HepG2 (cell line): Measurements from ENCODE around the gene CNP. TPM values are rescaled to one million over a fixed set of nuclear protein-coding genes. Genes with fewer than 3 reads are reported as not detected.

Source experiments
- BRD4 ChIP-seq: sonication (generic); formaldehyde crosslinking; IDR thresholded peaks from 2 replicates; pipeline ENCODE4 v1.4.0; 2020; ENCODE audit warnings: missing genetic modification reagents
- CREM ChIP-seq, 2 experiments: sonication (generic) in 1 of 2; formaldehyde crosslinking in 1 of 2; IDR thresholded peaks; 2 replicates each; pipeline versions ENCODE4 v1.4.0 to v1.6.1; 2016 to 2020; ENCODE audit warnings: antibody characterized with exemption in 1 of 2, mild to moderate bottlenecking in 1 of 2, missing genetic modification reagents in 1 of 2
- EZH2 ChIP-seq: conservative IDR thresholded peaks from 2 replicates; pipeline ENCODE4 v1.6.1; 2012; ENCODE audit warnings: mild to moderate bottlenecking, low read depth, low read length, moderate library complexity
- FOXA1 ChIP-seq, 2 experiments: fragments of 450-650 bp in 1 of 2; sonication (generic) in 1 of 2; formaldehyde crosslinking in 1 of 2; IDR thresholded peaks; 2 replicates each; pipeline versions ENCODE4 v1.4.0 to v1.6.1; 2016 to 2020; ENCODE audit warnings: missing genetic modification reagents in 1 of 2
- JUNB ChIP-seq: sonication (generic); formaldehyde crosslinking; IDR thresholded peaks from 2 replicates; pipeline ENCODE4 v1.8.0; 2022; ENCODE audit warnings: missing genetic modification reagents, mild to moderate bottlenecking, borderline replicate concordance
- MTF2 ChIP-seq: sonication (generic); formaldehyde crosslinking; IDR thresholded peaks from 2 replicates; pipeline ENCODE4 v1.5.0; 2020; ENCODE audit warnings: missing genetic modification reagents, borderline replicate concordance
- ZMAT3 ChIP-seq: sonication (generic); formaldehyde crosslinking; conservative IDR thresholded peaks from 2 replicates; pipeline ENCODE4 v1.7.0; 2021; ENCODE audit warnings: missing genetic modification reagents
- ZNF138 ChIP-seq: sonication (generic); formaldehyde crosslinking; IDR thresholded peaks from 2 replicates; pipeline ENCODE4 v1.5.0; 2020; ENCODE audit warnings: mild to moderate bottlenecking, low read depth, missing genetic modification reagents
- ZNF256 ChIP-seq: sonication (generic); formaldehyde crosslinking; conservative IDR thresholded peaks from 2 replicates; pipeline ENCODE4 v1.4.0; 2020; ENCODE audit warnings: missing genetic modification reagents
- ZNF572 ChIP-seq: sonication (generic); formaldehyde crosslinking; IDR thresholded peaks from 2 replicates; pipeline ENCODE4 v1.5.1; 2020; ENCODE audit warnings: mild to moderate bottlenecking, missing genetic modification reagents
- ZNF781 ChIP-seq: sonication (generic); formaldehyde crosslinking; IDR thresholded peaks from 2 replicates; pipeline ENCODE4 v1.5.1; 2020; ENCODE audit warnings: borderline replicate concordance, mild to moderate bottlenecking, missing genetic modification reagents; ENCODE audit errors: not compliant biosample characterization
- ZNF891 ChIP-seq: sonication (generic); formaldehyde crosslinking; IDR thresholded peaks from 2 replicates; pipeline ENCODE4 v1.5.0; 2020; ENCODE audit warnings: mild to moderate bottlenecking, missing genetic modification reagents
- polyA plus RNA-seq, 8 experiments: library from polyadenylated mRNA; depleted of rRNA in 3 of 8; stranded (reverse) in 7 of 8; unstranded in 1 of 8; fragments of >200 nt; fragmentation: Illumina TruSeq in 4 of 8; extraction: Trizol in 4 of 8; gene quantifications; 2 replicates each; pipeline versions ENCODE4 v1.2.1 to v1.2.3, GENCODE V29; 2011 to 2016; ENCODE audit warnings: low read depth in 4 of 8, missing spikeins in 1 of 8, mixed read lengths in 1 of 8; ENCODE audit not compliant: insufficient read depth in 1 of 8
- total RNA-seq, 5 experiments: library from RNA; depleted of rRNA; stranded (reverse); fragments of >200 nt; fragmentation: Illumina TruSeq; extraction: Trizol; gene quantifications; 2 replicates each; pipeline ENCODE4 v1.2.3, GENCODE V29; 2016; ENCODE audit warnings: low read depth in 1 of 5
- TF ChIP-seq, protein P1 (sequence below): IDR thresholded peaks from 2 replicates; pipeline ENCODE4 v1.6.1; 2016; ENCODE audit warnings: control low read depth
- TF ChIP-seq, protein P2 (sequence below): fragments of 450-650 bp; IDR thresholded peaks from 2 replicates; pipeline ENCODE4 v1.6.1; 2017; ENCODE audit warnings: mild to moderate bottlenecking
- TF ChIP-seq, protein P3 (sequence below): sonication (generic); formaldehyde crosslinking; IDR thresholded peaks from 2 replicates; pipeline ENCODE4 v1.4.0; 2020; ENCODE audit warnings: mild to moderate bottlenecking, low read depth, missing genetic modification reagents
- TF ChIP-seq, protein P4 (sequence below): sonication (generic); formaldehyde crosslinking; IDR thresholded peaks from 2 replicates; pipeline ENCODE4 v1.4.0; 2020; ENCODE audit warnings: missing genetic modification reagents, borderline replicate concordance

CNP gene
- total and polyA plus RNA-seq, 2 of the 13 experiments (the other 11 are each of a cell fraction or from before 2014, with no cell fraction given) = 97.2 to 161 TPM

DNA sequence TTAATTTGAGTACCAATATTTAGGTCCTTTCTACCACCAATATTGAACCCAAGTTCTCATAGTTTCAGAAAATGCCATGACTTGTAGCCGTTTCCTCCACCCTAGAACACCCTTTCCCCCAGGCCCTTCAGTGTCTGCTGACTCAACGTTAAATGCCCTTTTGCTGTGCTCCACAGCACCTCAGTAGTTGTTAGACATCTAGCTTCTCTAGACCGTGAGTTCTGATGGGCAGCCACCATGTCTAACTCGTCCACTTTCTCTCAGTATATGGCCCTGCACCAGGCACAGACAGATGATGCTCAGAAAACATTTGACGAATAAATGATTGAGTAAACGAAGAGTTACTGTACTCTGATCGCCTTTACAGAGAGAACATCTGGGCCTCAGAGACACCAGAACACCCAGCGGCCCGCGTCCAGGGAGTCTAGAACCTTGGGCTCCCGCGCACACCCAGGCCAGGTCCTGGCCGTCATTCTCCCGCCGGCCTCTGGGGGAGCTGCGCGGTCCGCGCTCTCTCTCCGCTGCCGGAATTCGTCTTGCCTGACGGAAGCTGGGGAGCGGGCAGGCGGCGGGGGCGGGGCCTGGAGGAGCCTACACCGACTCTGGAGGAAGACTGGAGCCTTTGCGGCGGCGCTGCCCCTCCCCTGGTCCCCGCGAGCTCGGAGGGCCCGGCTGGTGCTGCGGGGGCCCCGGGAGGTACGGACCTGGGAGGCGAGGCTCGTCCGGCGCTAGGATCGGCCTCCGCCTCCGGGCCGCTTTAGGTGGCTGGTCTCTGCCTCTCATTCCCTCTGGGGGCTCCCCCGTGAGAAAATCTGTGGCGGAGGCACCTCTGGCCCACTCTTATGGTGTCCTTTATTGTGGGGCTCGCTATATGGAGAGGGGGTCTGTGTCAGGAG, 53.2 kb downstream of the CNP start, which contains the start of gene NKIRAS2 (continued):
- TF ChIP-seq CREM (IDR thresholded peaks at IDR 0.05) = peak; percentile 71
- no peak for TF ChIP-seq CREM (CRISPR knock-in tag; IDR thresholded peaks at IDR 0.05)
- no peak; the same call in 1 of the 2 replicates for TF ChIP-seq ZMAT3
- TF ChIP-seq EZH2 = no peak
- peak; percentile 29; the same call in 1 of the 2 replicates for TF ChIP-seq ZNF572 (CRISPR knock-in tag)
- TF ChIP-seq, protein P1, sequence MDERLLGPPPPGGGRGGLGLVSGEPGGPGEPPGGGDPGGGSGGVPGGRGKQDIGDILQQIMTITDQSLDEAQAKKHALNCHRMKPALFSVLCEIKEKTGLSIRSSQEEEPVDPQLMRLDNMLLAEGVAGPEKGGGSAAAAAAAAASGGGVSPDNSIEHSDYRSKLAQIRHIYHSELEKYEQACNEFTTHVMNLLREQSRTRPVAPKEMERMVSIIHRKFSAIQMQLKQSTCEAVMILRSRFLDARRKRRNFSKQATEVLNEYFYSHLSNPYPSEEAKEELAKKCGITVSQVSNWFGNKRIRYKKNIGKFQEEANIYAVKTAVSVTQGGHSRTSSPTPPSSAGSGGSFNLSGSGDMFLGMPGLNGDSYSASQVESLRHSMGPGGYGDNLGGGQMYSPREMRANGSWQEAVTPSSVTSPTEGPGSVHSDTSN (CRISPR knock-in tag) = no peak
- TF ChIP-seq ZNF891 = peak; percentile 81
- TF ChIP-seq, protein P2, sequence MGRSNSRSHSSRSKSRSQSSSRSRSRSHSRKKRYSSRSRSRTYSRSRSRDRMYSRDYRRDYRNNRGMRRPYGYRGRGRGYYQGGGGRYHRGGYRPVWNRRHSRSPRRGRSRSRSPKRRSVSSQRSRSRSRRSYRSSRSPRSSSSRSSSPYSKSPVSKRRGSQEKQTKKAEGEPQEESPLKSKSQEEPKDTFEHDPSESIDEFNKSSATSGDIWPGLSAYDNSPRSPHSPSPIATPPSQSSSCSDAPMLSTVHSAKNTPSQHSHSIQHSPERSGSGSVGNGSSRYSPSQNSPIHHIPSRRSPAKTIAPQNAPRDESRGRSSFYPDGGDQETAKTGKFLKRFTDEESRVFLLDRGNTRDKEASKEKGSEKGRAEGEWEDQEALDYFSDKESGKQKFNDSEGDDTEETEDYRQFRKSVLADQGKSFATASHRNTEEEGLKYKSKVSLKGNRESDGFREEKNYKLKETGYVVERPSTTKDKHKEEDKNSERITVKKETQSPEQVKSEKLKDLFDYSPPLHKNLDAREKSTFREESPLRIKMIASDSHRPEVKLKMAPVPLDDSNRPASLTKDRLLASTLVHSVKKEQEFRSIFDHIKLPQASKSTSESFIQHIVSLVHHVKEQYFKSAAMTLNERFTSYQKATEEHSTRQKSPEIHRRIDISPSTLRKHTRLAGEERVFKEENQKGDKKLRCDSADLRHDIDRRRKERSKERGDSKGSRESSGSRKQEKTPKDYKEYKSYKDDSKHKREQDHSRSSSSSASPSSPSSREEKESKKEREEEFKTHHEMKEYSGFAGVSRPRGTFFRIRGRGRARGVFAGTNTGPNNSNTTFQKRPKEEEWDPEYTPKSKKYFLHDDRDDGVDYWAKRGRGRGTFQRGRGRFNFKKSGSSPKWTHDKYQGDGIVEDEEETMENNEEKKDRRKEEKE = no peak
- TF ChIP-seq ZNF256 (CRISPR knock-in tag) = no peak
- peak; percentile 78; the same call in 1 of the 2 replicates for TF ChIP-seq BRD4
- TF ChIP-seq ZNF781 (CRISPR knock-in tag) = peak; percentile 80
- TF ChIP-seq, protein P3, sequence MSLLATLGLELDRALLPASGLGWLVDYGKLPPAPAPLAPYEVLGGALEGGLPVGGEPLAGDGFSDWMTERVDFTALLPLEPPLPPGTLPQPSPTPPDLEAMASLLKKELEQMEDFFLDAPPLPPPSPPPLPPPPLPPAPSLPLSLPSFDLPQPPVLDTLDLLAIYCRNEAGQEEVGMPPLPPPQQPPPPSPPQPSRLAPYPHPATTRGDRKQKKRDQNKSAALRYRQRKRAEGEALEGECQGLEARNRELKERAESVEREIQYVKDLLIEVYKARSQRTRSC = no peak
- no peak for TF ChIP-seq MTF2
- no peak for TF ChIP-seq FOXA1 (IDR thresholded peaks at IDR 0.05)
- peak; percentile 10; the same call in 1 of the 2 replicates for TF ChIP-seq FOXA1 (CRISPR knock-in tag; IDR thresholded peaks at IDR 0.05)
- TF ChIP-seq ZNF138 (CRISPR knock-in tag) = 0 out of 2 replicates have a peak, but pooled peaks have one; percentile 79
- no peak for TF ChIP-seq JUNB
- TF ChIP-seq, protein P4, sequence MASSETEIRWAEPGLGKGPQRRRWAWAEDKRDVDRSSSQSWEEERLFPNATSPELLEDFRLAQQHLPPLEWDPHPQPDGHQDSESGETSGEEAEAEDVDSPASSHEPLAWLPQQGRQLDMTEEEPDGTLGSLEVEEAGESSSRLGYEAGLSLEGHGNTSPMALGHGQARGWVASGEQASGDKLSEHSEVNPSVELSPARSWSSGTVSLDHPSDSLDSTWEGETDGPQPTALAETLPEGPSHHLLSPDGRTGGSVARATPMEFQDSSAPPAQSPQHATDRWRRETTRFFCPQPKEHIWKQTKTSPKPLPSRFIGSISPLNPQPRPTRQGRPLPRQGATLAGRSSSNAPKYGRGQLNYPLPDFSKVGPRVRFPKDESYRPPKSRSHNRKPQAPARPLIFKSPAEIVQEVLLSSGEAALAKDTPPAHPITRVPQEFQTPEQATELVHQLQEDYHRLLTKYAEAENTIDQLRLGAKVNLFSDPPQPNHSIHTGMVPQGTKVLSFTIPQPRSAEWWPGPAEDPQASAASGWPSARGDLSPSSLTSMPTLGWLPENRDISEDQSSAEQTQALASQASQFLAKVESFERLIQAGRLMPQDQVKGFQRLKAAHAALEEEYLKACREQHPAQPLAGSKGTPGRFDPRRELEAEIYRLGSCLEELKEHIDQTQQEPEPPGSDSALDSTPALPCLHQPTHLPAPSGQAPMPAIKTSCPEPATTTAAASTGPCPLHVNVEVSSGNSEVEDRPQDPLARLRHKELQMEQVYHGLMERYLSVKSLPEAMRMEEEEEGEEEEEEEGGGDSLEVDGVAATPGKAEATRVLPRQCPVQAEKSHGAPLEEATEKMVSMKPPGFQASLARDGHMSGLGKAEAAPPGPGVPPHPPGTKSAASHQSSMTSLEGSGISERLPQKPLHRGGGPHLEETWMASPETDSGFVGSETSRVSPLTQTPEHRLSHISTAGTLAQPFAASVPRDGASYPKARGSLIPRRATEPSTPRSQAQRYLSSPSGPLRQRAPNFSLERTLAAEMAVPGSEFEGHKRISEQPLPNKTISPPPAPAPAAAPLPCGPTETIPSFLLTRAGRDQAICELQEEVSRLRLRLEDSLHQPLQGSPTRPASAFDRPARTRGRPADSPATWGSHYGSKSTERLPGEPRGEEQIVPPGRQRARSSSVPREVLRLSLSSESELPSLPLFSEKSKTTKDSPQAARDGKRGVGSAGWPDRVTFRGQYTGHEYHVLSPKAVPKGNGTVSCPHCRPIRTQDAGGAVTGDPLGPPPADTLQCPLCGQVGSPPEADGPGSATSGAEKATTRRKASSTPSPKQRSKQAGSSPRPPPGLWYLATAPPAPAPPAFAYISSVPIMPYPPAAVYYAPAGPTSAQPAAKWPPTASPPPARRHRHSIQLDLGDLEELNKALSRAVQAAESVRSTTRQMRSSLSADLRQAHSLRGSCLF (CRISPR knock-in tag) = no peak
